Measurements from ENCODE around the gene PSMD10.

Gene PSMD10

DNA sequence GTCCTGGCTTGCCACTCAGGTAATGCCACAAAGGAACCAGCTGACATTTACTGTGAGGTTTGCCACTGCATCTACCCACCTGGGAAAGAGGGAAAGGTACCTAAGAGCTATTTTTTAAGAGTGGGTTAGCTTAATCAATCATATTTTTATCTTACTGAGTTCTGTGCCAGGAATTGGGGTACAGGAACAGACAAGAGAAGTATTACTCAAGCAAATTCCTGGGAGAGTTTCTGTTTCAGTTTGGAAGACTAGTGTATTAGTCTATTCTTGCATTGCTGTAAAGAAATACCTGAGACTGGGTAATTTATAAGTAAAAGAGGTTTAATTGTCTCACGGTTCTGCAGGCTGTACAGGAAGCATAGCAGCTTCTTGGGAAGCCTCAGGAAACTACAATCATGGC lies 23.2 kb downstream of the PSMD10 start:
- no peaks in the 10 kb centered on the region for H3K36me3 ChIP-seq (ENCODE audit: low read length)
- H4K20me1 ChIP-seq (ENCODE audit: low read depth, low read length) = no peaks in the 10 kb centered on the region
- H3K9me2 ChIP-seq (replicated peaks; ENCODE audit: insufficient read depth, low read length) = no peaks in the 10 kb centered on the region
- no peaks in the 10 kb centered on the region for H3F3A ChIP-seq (ENCODE audit: insufficient read depth)
- no peak overlapping the region for H3K27ac ChIP-seq (ENCODE audit: low read depth, low read length)
- no peaks in the 10 kb centered on the region for H3K79me2 ChIP-seq (ENCODE audit: insufficient read depth, low read length)
- H3K9me3 ChIP-seq (ENCODE audit: insufficient read depth, low read length) = no peaks in the 10 kb centered on the region
- no peak overlapping the region for H2AFZ ChIP-seq (ENCODE audit: low read depth, low read length, severe bottlenecking)
- no peak overlapping the region for H3K4me2 ChIP-seq (ENCODE audit: low read depth, low read length, poor library complexity, severe bottlenecking)
- H3K4me3 ChIP-seq (ENCODE audit: insufficient read depth, low read length, poor library complexity, severe bottlenecking) = no peak overlapping the region
- H3K27me3 ChIP-seq (ENCODE audit: low read length) = no peaks in the 10 kb centered on the region
- TF ChIP-seq, protein P1, sequence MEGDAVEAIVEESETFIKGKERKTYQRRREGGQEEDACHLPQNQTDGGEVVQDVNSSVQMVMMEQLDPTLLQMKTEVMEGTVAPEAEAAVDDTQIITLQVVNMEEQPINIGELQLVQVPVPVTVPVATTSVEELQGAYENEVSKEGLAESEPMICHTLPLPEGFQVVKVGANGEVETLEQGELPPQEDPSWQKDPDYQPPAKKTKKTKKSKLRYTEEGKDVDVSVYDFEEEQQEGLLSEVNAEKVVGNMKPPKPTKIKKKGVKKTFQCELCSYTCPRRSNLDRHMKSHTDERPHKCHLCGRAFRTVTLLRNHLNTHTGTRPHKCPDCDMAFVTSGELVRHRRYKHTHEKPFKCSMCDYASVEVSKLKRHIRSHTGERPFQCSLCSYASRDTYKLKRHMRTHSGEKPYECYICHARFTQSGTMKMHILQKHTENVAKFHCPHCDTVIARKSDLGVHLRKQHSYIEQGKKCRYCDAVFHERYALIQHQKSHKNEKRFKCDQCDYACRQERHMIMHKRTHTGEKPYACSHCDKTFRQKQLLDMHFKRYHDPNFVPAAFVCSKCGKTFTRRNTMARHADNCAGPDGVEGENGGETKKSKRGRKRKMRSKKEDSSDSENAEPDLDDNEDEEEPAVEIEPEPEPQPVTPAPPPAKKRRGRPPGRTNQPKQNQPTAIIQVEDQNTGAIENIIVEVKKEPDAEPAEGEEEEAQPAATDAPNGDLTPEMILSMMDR (IDR thresholded peaks at IDR 0.05; ENCODE audit: insufficient read depth, low read length, poor library complexity, severe bottlenecking) = no peak
- no peak for TF ChIP-seq EZH2phosphoT487 (conservative IDR thresholded peaks at IDR 0.05; ENCODE audit: low read length)
- H3K9ac ChIP-seq (ENCODE audit: low read length) = no peak overlapping the region

DNA sequence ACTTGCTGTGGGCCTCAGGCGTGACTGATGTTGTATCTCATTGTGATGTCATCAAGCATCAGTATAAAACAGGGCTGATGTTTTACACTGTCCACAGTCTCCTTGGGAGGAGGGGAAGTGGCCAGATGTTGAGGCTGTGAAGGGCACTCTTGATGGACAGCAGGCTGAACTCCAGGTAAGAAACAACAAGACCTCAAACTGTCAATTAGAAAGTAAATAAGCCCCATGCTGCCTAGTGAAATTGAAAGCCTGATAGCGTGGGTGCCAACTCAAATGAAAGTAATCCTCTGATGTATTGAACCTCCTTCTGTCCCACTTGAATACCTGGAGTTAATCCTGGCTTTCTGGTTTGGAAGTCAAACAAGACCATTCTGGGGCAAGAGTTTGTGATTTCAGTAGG lies 26.7 kb downstream of the PSMD10 start:
- no peaks in the 10 kb centered on the region for H3K9me3 ChIP-seq (ENCODE audit: insufficient read depth, low read length)
- no peaks in the 10 kb centered on the region for H3K27me3 ChIP-seq (ENCODE audit: low read length)
- H3K79me2 ChIP-seq (ENCODE audit: insufficient read depth, low read length) = no peaks in the 10 kb centered on the region
- H3K27ac ChIP-seq (ENCODE audit: low read depth, low read length) = no peak overlapping the region
- no peaks in the 10 kb centered on the region for H4K20me1 ChIP-seq (ENCODE audit: low read depth, low read length)
- no peak overlapping the region for H3K4me3 ChIP-seq (ENCODE audit: insufficient read depth, low read length, poor library complexity, severe bottlenecking)
- no peaks in the 10 kb centered on the region for H3F3A ChIP-seq (ENCODE audit: insufficient read depth)
- TF ChIP-seq EZH2phosphoT487 (conservative IDR thresholded peaks at IDR 0.05; ENCODE audit: low read length) = no peak
- TF ChIP-seq, protein P1 (IDR thresholded peaks at IDR 0.05; ENCODE audit: insufficient read depth, low read length, poor library complexity, severe bottlenecking) = no peak
- no peak overlapping the region for H3K4me2 ChIP-seq (ENCODE audit: low read depth, low read length, poor library complexity, severe bottlenecking)
- no peaks in the 10 kb centered on the region for H3K36me3 ChIP-seq (ENCODE audit: low read length)
- no peaks in the 10 kb centered on the region for H3K9me2 ChIP-seq (replicated peaks; ENCODE audit: insufficient read depth, low read length)
- no peak overlapping the region for H3K9ac ChIP-seq (ENCODE audit: low read length)
- H2AFZ ChIP-seq (ENCODE audit: low read depth, low read length, severe bottlenecking) = no peak overlapping the region

DNA sequence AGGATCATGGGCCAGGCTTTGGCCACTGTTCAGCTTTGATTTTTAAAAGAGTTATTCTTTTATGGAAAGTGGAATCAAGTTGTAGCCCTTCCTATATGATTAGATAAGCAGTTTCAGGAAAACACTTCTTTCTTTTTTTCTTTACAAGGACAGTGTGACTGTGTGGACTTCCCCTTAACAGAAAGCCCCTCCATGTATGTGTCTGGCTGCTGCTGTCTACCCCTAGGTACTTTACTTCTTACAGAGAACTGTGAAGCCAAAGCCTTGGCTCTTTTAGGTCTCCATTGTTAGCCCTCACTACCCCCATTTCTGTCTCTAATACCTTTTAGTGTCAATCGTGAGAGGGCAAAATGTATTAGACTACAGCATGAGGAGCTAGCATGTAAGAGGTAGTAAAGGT lies 27.3 kb downstream of the PSMD10 start:
- no peaks in the 10 kb centered on the region for H3K9me3 ChIP-seq (ENCODE audit: insufficient read depth, low read length)
- H3K27me3 ChIP-seq (ENCODE audit: low read length) = no peaks in the 10 kb centered on the region

More for the DNA sequence above, 27.3 kb downstream of the PSMD10 start:
- Histone ChIP-seq H3K79me2 (ENCODE audit: insufficient read depth, low read length) (no peaks in the 10 kb centered on the region), H2AFZ (ENCODE audit: low read depth, low read length, severe bottlenecking) (no peak overlapping the region), H3K27ac (ENCODE audit: low read depth, low read length) (no peak overlapping the region), H3K36me3 (ENCODE audit: low read length) (no peaks in the 10 kb centered on the region), H3K4me3 (ENCODE audit: insufficient read depth, low read length, poor library complexity, severe bottlenecking) (no peak overlapping the region), H3K4me2 (ENCODE audit: low read depth, low read length, poor library complexity, severe bottlenecking) (no peak overlapping the region), H3K9ac (ENCODE audit: low read length) (no peak overlapping the region), H3K9me2 (replicated peaks; ENCODE audit: insufficient read depth, low read length) (no peaks in the 10 kb centered on the region), H4K20me1 (ENCODE audit: low read depth, low read length) (no peaks in the 10 kb centered on the region), H3F3A (ENCODE audit: insufficient read depth) (no peaks in the 10 kb centered on the region)
- TF ChIP-seq, protein P1 (IDR thresholded peaks at IDR 0.05; ENCODE audit: insufficient read depth, low read length, poor library complexity, severe bottlenecking) = no peak
- no peak for TF ChIP-seq EZH2phosphoT487 (conservative IDR thresholded peaks at IDR 0.05; ENCODE audit: low read length)
